Vagina (tissue), 2 donors: ENCODE data around the gene LIFR.

Source experiments
- POLR2A ChIP-seq, 2 donors: fragments of 450-650 bp; IDR thresholded peaks; one replicate each; pipeline ENCODE4 v1.6.1; 2017; ENCODE audit warnings: antibody characterized with exemption in 2 of 2, mild to moderate bottlenecking in 2 of 2, moderate library complexity in 2 of 2
- TF ChIP-seq, protein P1 (sequence below), 3 experiments: fragments of 450-650 bp in 2 of 3; fragments of 200-600 bp in 1 of 3; sonication (generic) in 1 of 3; IDR thresholded peaks; one replicate each; pipeline ENCODE4 v1.5.1; 2017 to 2019; ENCODE audit warnings: antibody characterized with exemption in 3 of 3, mild to moderate bottlenecking in 2 of 3, moderate library complexity in 2 of 3

DNA sequence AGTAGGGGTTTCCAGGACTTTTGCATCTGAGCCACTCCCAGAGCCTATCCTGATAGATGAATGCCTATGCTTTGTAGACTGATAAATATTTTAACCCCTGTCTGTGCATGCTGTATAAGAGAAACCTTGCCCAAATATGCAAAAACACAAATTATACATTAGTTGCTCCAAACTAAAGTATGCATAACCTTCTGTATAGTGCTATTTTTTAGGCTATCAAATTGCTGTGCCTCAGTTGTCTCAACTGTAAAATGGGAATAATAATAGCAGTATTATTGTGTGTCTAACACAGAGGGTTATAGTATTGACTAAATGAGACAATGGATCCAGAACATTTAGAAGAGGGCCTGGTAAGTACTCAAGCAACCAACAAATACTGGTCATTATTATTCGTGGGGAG is 117.7 kb downstream of the LIFR start:
- no peak for TF ChIP-seq POLR2A (IDR thresholded peaks at IDR 0.05)
- TF ChIP-seq, protein P1, sequence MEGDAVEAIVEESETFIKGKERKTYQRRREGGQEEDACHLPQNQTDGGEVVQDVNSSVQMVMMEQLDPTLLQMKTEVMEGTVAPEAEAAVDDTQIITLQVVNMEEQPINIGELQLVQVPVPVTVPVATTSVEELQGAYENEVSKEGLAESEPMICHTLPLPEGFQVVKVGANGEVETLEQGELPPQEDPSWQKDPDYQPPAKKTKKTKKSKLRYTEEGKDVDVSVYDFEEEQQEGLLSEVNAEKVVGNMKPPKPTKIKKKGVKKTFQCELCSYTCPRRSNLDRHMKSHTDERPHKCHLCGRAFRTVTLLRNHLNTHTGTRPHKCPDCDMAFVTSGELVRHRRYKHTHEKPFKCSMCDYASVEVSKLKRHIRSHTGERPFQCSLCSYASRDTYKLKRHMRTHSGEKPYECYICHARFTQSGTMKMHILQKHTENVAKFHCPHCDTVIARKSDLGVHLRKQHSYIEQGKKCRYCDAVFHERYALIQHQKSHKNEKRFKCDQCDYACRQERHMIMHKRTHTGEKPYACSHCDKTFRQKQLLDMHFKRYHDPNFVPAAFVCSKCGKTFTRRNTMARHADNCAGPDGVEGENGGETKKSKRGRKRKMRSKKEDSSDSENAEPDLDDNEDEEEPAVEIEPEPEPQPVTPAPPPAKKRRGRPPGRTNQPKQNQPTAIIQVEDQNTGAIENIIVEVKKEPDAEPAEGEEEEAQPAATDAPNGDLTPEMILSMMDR (IDR thresholded peaks at IDR 0.05) = no peak
